ENCODE results near the gene CEP135.

The CEP135 gene

GRCh38 chr4:56051029-56051709 lies 102.4 kb downstream of the CEP135 start:
- Histone ChIP-seq H3K4me3 (ENCODE audit: extremely low read depth, insufficient read depth, low read length, poor library complexity, severe bottlenecking) (no peak overlapping the region), H3K27ac (ENCODE audit: low read depth, low read length, severe bottlenecking) (no peak overlapping the region), H3K4me1 (ENCODE audit: control insufficient read depth, insufficient read depth, low read length, poor library complexity, severe bottlenecking) (no peaks in the 10 kb centered on the region), H3K36me3 (ENCODE audit: control insufficient read depth, insufficient read depth, low read length) (no peaks in the 10 kb centered on the region), H3K9me3 (ENCODE audit: control insufficient read depth, low read length) (no peaks in the 10 kb centered on the region)
- WGBS, 2 experiments (ENCODE audit: insufficient coverage in 2 of 2): 71 to 97% methylated on average over 2 of the region's 7 CpGs

- no CpG with 5 or more reads among the region's 1 CpG for WGBS, 2 experiments (ENCODE audit: insufficient coverage in 2 of 2)
- Histone ChIP-seq H3K36me3 (ENCODE audit: control insufficient read depth, insufficient read depth, low read length) (no peaks in the 10 kb centered on the region), H3K4me3 (ENCODE audit: extremely low read depth, insufficient read depth, low read length, poor library complexity, severe bottlenecking) (no peak overlapping the region), H3K27ac (ENCODE audit: low read depth, low read length, severe bottlenecking) (no peak overlapping the region), H3K4me1 (ENCODE audit: control insufficient read depth, insufficient read depth, low read length, poor library complexity, severe bottlenecking) (no peaks in the 10 kb centered on the region), H3K9me3 (ENCODE audit: control insufficient read depth, low read length) (no peaks in the 10 kb centered on the region)
Observed at GRCh38 chr4:56051710-56052075, 102.9 kb downstream of the CEP135 start.

- H3K4me3 ChIP-seq (ENCODE audit: extremely low read depth, insufficient read depth, low read length, poor library complexity, severe bottlenecking): no peak overlapping the region
- no peaks in the 10 kb centered on the region for H3K4me1 ChIP-seq (ENCODE audit: control insufficient read depth, insufficient read depth, low read length, poor library complexity, severe bottlenecking)
- H3K36me3 ChIP-seq (ENCODE audit: control insufficient read depth, insufficient read depth, low read length): no peaks in the 10 kb centered on the region
- no peak overlapping the region for H3K27ac ChIP-seq (ENCODE audit: low read depth, low read length, severe bottlenecking)
- WGBS, 2 experiments (ENCODE audit: insufficient coverage in 2 of 2): no CpG with 5 or more reads among the region's 1 CpG
- H3K9me3 ChIP-seq (ENCODE audit: control insufficient read depth, low read length): no peaks in the 10 kb centered on the region
Observed at GRCh38 chr4:56052481-56052880, 103.7 kb downstream of the CEP135 start.

GRCh38 chr4:56052966-56053365 lies 104.2 kb downstream of the CEP135 start:
- no peaks in the 10 kb centered on the region for H3K36me3 ChIP-seq (ENCODE audit: control insufficient read depth, insufficient read depth, low read length)
- no peak overlapping the region for H3K27ac ChIP-seq (ENCODE audit: low read depth, low read length, severe bottlenecking)
- no peak overlapping the region for H3K4me3 ChIP-seq (ENCODE audit: extremely low read depth, insufficient read depth, low read length, poor library complexity, severe bottlenecking)
- no peaks in the 10 kb centered on the region for H3K9me3 ChIP-seq (ENCODE audit: control insufficient read depth, low read length)
- WGBS, 2 experiments (ENCODE audit: insufficient coverage in 2 of 2): no CpG with 5 or more reads among the region's 5 CpGs
- no peaks in the 10 kb centered on the region for H3K4me1 ChIP-seq (ENCODE audit: control insufficient read depth, insufficient read depth, low read length, poor library complexity, severe bottlenecking)

- Histone ChIP-seq H3K4me3 (ENCODE audit: extremely low read depth, insufficient read depth, low read length, poor library complexity, severe bottlenecking) (no peak overlapping the region), H3K9me3 (ENCODE audit: control insufficient read depth, low read length) (no peaks in the 10 kb centered on the region), H3K27ac (ENCODE audit: low read depth, low read length, severe bottlenecking) (no peak overlapping the region), H3K36me3 (ENCODE audit: control insufficient read depth, insufficient read depth, low read length) (no peaks in the 10 kb centered on the region), H3K4me1 (ENCODE audit: control insufficient read depth, insufficient read depth, low read length, poor library complexity, severe bottlenecking) (no peaks in the 10 kb centered on the region)
- WGBS, 2 experiments (ENCODE audit: insufficient coverage in 2 of 2): 56 to 92% methylated on average over 3 to 4 of the region's 8 CpGs
Observed at GRCh38 chr4:56055027-56055977, 106.6 kb downstream of the CEP135 start.

GRCh38 chr4:56055991-56056390 lies 107.2 kb downstream of the CEP135 start:
- Histone ChIP-seq H3K9me3 (ENCODE audit: control insufficient read depth, low read length) (no peaks in the 10 kb centered on the region), H3K36me3 (ENCODE audit: control insufficient read depth, insufficient read depth, low read length) (peaks cover 4% of the 10 kb centered on the region), H3K27ac (ENCODE audit: low read depth, low read length, severe bottlenecking) (no peak overlapping the region), H3K4me1 (ENCODE audit: control insufficient read depth, insufficient read depth, low read length, poor library complexity, severe bottlenecking) (no peaks in the 10 kb centered on the region), H3K4me3 (ENCODE audit: extremely low read depth, insufficient read depth, low read length, poor library complexity, severe bottlenecking) (no peak overlapping the region)
- no CpG with 5 or more reads among the region's 1 CpG for WGBS, 2 experiments (ENCODE audit: insufficient coverage in 2 of 2)

GRCh38 chr4:56058555-56058954 lies 109.8 kb downstream of the CEP135 start:
- Histone ChIP-seq H3K4me3 (ENCODE audit: extremely low read depth, insufficient read depth, low read length, poor library complexity, severe bottlenecking) (no peak overlapping the region), H3K4me1 (ENCODE audit: control insufficient read depth, insufficient read depth, low read length, poor library complexity, severe bottlenecking) (no peaks in the 10 kb centered on the region), H3K36me3 (ENCODE audit: control insufficient read depth, insufficient read depth, low read length) (peaks cover 4% of the 10 kb centered on the region), H3K9me3 (ENCODE audit: control insufficient read depth, low read length) (no peaks in the 10 kb centered on the region), H3K27ac (ENCODE audit: low read depth, low read length, severe bottlenecking) (no peak overlapping the region)
- WGBS, 2 experiments (ENCODE audit: insufficient coverage in 2 of 2): 88% methylated on average over 1 of the region's 2 CpGs; no CpG with 5 or more reads in 1 of the 2 experiments

GRCh38 chr4:56060036-56060435 lies 111.3 kb downstream of the CEP135 start:
- Histone ChIP-seq H3K36me3 (ENCODE audit: control insufficient read depth, insufficient read depth, low read length) (peaks cover 4% of the 10 kb centered on the region), H3K9me3 (ENCODE audit: control insufficient read depth, low read length) (no peaks in the 10 kb centered on the region), H3K27ac (ENCODE audit: low read depth, low read length, severe bottlenecking) (no peak overlapping the region), H3K4me1 (ENCODE audit: control insufficient read depth, insufficient read depth, low read length, poor library complexity, severe bottlenecking) (no peaks in the 10 kb centered on the region), H3K4me3 (ENCODE audit: extremely low read depth, insufficient read depth, low read length, poor library complexity, severe bottlenecking) (no peak overlapping the region)
- 87 to 96% methylated on average over 5 of the region's 7 CpGs for WGBS, 2 experiments (ENCODE audit: insufficient coverage in 2 of 2)

- no peak overlapping the region for H3K27ac ChIP-seq (ENCODE audit: low read depth, low read length, severe bottlenecking)
Observed at GRCh38 chr4:56062106-56062505, 113.4 kb downstream of the CEP135 start.

GRCh38 chr4:56062526-56063145 lies 113.9 kb downstream of the CEP135 start:
- Histone ChIP-seq H3K4me1 (ENCODE audit: control insufficient read depth, insufficient read depth, low read length, poor library complexity, severe bottlenecking) (no peaks in the 10 kb centered on the region), H3K9me3 (ENCODE audit: control insufficient read depth, low read length) (no peaks in the 10 kb centered on the region), H3K27ac (ENCODE audit: low read depth, low read length, severe bottlenecking) (no peak overlapping the region), H3K36me3 (ENCODE audit: control insufficient read depth, insufficient read depth, low read length) (peaks cover 4% of the 10 kb centered on the region), H3K4me3 (ENCODE audit: extremely low read depth, insufficient read depth, low read length, poor library complexity, severe bottlenecking) (no peak overlapping the region)
- 80 to 90% methylated on average over 2 to 3 of the region's 4 CpGs for WGBS, 2 experiments (ENCODE audit: insufficient coverage in 2 of 2)

More at GRCh38 chr4:56062106-56062505, 113.4 kb downstream of the CEP135 start:
- Histone ChIP-seq H3K4me1 (ENCODE audit: control insufficient read depth, insufficient read depth, low read length, poor library complexity, severe bottlenecking) (no peaks in the 10 kb centered on the region), H3K4me3 (ENCODE audit: extremely low read depth, insufficient read depth, low read length, poor library complexity, severe bottlenecking) (no peak overlapping the region), H3K9me3 (ENCODE audit: control insufficient read depth, low read length) (no peaks in the 10 kb centered on the region), H3K36me3 (ENCODE audit: control insufficient read depth, insufficient read depth, low read length) (peaks cover 4% of the 10 kb centered on the region)
- WGBS, 2 experiments (ENCODE audit: insufficient coverage in 2 of 2): 94 to 100% methylated on average over 2 of the region's 3 CpGs
